GM13977 (cell line): ENCODE measurements around the gene ANXA10.

Source experiments
- DNase-seq: peaks from one replicate; pipeline ENCODE4 v3.0.0; 2012; ENCODE audit warnings: low spot score
- in situ Hi-C: fragments of 300-500 bp; cut with MboI; formaldehyde crosslinking; loops from one replicate; pipeline ENCODE4 v1.12.0; 2022; ENCODE audit warnings: low sequenced_read_pairs, low pct_unique_long_range_greater_than_20kb, mixed read lengths, inconsistent platforms; ENCODE audit not compliant: unreplicated experiment
- TF ChIP-seq, protein P1 (sequence below): IDR thresholded peaks from 2 replicates; pipeline ENCODE4 v1.5.1; 2012; ENCODE audit warnings: mild to moderate bottlenecking, control low read depth; ENCODE audit not compliant: insufficient read depth; ENCODE audit errors: extremely low read depth, missing control alignments

ANXA10 gene

DNA sequence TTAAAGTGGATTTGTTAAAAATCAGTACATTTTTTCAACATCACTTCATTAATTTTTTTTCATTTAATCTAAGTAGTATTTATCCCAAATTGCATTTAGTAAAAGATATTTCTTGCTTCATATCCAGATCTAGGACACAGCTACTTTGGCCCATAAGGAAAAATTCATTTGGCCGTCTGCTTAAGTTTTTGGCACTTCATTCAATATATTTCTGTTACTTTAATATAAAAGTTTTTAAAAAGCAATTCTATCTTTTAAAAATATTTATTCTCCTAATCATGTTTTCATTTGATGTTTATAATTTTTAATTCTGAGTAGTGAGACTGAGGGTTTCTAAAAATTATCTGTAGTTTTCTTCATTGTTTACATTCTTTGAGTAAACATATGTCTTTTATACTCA, 28.5 kb downstream of the ANXA10 start:
- TF ChIP-seq, protein P1, sequence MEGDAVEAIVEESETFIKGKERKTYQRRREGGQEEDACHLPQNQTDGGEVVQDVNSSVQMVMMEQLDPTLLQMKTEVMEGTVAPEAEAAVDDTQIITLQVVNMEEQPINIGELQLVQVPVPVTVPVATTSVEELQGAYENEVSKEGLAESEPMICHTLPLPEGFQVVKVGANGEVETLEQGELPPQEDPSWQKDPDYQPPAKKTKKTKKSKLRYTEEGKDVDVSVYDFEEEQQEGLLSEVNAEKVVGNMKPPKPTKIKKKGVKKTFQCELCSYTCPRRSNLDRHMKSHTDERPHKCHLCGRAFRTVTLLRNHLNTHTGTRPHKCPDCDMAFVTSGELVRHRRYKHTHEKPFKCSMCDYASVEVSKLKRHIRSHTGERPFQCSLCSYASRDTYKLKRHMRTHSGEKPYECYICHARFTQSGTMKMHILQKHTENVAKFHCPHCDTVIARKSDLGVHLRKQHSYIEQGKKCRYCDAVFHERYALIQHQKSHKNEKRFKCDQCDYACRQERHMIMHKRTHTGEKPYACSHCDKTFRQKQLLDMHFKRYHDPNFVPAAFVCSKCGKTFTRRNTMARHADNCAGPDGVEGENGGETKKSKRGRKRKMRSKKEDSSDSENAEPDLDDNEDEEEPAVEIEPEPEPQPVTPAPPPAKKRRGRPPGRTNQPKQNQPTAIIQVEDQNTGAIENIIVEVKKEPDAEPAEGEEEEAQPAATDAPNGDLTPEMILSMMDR, result no peak
- in situ Hi-C loops, result no loop called here
- DNase-seq, result no peak

DNA sequence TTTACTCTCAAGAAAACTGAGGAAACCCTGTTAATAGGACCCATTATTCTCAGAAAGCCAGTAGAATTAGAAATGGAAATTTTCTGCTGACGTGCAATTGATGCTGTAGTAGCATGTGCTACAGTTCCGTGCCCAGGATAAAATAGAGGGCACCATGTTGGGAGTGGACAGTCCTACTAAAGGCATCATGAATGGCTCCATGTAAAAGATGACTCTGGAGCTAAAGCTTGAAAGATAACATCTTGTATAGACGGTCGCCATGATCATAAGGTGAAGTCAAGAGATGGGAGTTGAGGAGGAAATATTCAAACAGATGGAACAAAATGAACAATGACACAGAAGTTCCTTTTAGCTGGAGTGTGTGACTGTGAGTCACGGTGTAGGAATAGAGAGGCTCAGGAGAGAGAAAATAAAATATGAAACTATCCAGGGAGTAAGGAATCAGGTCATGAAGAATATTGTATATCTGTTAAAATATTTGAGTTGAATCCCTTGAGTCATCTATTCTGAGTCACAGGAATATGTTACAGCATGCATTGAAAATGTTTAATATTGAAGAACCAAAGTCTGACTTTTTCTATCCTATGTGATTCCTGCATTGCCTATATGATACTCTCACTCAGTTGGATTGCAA, 31.8 kb downstream of the ANXA10 start:
- no peak for DNase-seq
- in situ Hi-C loops, result no loop called here
- TF ChIP-seq, protein P1, result no peak

DNA sequence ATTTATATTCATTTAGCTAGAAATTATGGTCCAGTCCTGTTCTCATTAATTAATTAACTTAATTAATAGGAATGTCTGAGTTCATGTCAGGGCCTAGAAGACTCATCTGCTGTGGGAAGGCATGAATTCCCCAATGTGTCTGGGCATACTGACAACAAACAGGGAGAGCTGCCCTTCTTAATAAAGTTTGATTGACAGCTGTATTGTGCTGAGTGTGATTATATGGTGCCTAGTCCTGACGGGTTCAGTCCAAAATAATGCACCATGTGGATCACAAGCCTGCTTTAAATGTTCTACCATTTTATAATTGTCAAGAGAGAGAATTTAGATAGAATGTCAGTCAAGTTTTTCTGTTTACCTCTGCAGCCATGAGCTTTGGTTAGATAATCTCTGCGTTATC, 34.6 kb downstream of the ANXA10 start:
- TF ChIP-seq, protein P1, result no peak
- no peak for DNase-seq
- in situ Hi-C loops, result no loop called here

DNA sequence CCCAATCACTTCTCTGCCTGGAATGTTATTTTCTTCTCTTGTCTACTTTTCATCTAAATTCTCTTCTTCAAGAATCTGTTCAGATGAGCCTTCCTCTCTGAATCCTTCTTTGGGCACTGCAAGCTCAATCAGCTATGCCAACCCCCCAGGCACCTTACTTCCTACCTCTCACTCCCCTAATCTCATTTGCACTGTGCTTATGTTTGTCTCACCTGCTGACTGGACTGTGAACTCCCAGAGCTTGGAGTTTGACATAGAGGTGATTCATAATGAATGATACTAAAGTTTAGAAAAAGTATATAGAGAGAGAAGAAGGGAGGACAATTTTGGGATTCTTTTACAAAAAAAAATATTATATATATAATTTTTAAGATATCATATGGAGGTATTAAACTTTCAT, 36.3 kb downstream of the ANXA10 start:
- DNase-seq, result no peak
- TF ChIP-seq, protein P1, result no peak
- in situ Hi-C loops, result no loop called here

DNA sequence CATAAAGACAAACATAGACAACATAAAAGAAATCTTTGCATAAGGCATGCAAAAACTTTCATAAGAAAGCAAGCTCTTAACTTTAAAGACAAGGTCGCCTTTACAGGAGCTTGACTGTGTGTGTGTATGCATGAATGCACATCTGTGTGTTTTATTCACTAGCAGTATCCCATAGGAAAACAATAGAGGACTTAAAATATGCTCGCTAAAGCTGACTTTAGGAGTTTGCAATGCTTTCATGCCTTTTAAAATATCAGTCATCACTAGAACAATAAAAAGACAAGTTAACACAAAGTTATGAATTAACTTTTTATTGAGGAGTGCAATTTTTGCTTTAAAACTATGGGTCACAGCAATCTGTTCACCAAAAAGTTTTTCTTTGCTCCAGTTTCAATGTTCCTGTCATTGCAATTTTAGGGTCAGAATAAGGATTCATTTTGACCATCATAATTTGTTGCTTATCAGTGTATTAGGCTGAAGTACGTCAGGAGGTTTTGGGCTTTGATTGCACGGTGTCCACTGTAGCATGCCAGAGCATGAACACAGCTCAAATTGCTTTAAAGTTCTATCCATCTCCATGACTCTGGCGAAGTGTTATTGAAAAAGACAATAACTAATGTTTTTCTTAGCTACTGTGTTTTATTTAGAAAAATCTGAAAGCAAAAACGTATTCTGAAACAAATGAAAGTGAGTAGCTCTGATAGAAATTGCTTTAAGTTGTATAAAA, 36.9 kb downstream of the ANXA10 start:
- in situ Hi-C loops, result no loop called here
- TF ChIP-seq, protein P1, result no peak
- no peak for DNase-seq

DNA sequence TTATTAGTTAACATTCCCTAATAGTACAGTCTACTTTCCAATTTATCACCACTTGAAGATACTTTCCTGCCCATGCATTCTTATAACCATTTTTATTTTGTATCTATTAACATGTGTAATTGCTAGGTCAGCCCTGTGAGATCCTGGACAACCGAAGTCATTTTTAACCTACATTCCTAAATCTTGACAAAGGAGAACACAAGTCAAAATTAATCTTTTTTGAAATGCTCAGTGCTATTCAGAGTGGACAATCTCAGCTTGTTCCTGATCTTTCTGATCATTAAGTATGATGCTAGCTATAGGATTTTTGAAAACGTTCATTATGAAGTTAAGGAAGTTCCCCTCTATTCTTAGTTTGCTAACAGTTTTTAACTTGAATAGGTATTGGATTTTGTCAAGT, 37.5 kb downstream of the ANXA10 start:
- TF ChIP-seq, protein P1, result no peak
- in situ Hi-C loops, result no loop called here

DNA sequence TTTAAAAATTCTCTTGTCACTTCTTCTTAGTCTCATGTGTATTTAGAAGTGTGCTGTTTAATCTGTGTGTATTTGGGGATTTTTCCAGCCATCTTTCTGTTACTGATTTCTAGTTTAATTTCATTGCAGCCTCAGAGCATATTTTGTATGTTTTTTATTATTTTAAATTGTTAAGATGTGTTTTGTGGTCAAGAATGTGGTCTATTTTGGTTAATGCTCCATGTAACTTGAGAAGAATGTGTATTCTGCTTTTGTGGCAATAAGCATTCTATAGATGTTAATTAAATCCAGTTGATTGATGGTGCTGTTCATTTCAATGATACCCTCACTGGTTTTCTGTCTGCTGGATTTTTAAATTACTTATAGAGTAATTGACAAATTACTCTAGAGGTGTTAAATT, 38.9 kb downstream of the ANXA10 start:
- TF ChIP-seq, protein P1, result no peak
- DNase-seq, result no peak
- in situ Hi-C loops, result no loop called here

More for the DNA sequence above, 37.5 kb downstream of the ANXA10 start:
- no peak for DNase-seq
